ENCODE data around the gene LYZL6. TPM values are rescaled to one million over a fixed set of nuclear protein-coding genes. Genes with fewer than 3 reads are reported as not detected.

LYZL6 gene
- total RNA-seq, 4 donors from 2014 or later: not detected

- H3K36me3 ChIP-seq: no peaks in the 10 kb centered on the region
- H3K27me3 ChIP-seq: no peaks in the 10 kb centered on the region
- WGBS, 2 donors: 78 to 81% methylated on average over 14 of the region's 14 CpGs
- H3K4me1 ChIP-seq: no peaks in the 10 kb centered on the region
- TF ChIP-seq EP300 (IDR thresholded peaks at IDR 0.05): no peak
- TF ChIP-seq POLR2A (IDR thresholded peaks at IDR 0.05): no peak
- no peak overlapping the region for H3K4me3 ChIP-seq
- DNase-seq (ENCODE audit: low spot score in 2 of 2): no peak
- no peaks in the 10 kb centered on the region for H3K9me3 ChIP-seq
- no peak overlapping the region for H3K27ac ChIP-seq
Measured at GRCh38 chr17:35895636-35896587, 47.6 kb downstream of the LYZL6 start.

GRCh38 chr17:35894206-35894605 lies 49.3 kb downstream of the LYZL6 start:
- Histone ChIP-seq H3K27ac (no peak overlapping the region), H3K4me1 (peaks cover 0 to 9% (median 0%) of the 10 kb centered on the region in 4 donors), H3K36me3 (no peaks in the 10 kb centered on the region), H3K4me3 (no peak overlapping the region), H3K27me3 (no peaks in the 10 kb centered on the region), H3K9me3 (no peaks in the 10 kb centered on the region)
- WGBS, 2 donors: 88 to 94% methylated on average over 7 of the region's 7 CpGs
- TF ChIP-seq POLR2A (IDR thresholded peaks at IDR 0.05) (no peak), EP300 (IDR thresholded peaks at IDR 0.05) (no peak), CTCF (IDR thresholded peaks at IDR 0.05) (no peak)
- no peak for DNase-seq (ENCODE audit: low spot score in 2 of 2)

- 84 to 97% methylated on average over 4 of the region's 4 CpGs for WGBS, 2 donors
- Histone ChIP-seq H3K27ac (no peak overlapping the region), H3K4me3 (no peak overlapping the region), H3K27me3 (no peaks in the 10 kb centered on the region), H3K36me3 (no peaks in the 10 kb centered on the region), H3K9me3 (no peaks in the 10 kb centered on the region), H3K4me1 (peaks cover 0 to 9% (median 0%) of the 10 kb centered on the region in 4 donors)
- TF ChIP-seq CTCF (IDR thresholded peaks at IDR 0.05): no peak
- no peak for TF ChIP-seq EP300 (IDR thresholded peaks at IDR 0.05)
- no peak for TF ChIP-seq POLR2A (IDR thresholded peaks at IDR 0.05)
- no peak for DNase-seq (ENCODE audit: low spot score in 2 of 2)
Measured at GRCh38 chr17:35893751-35894150, 49.8 kb downstream of the LYZL6 start.

- H3K27ac ChIP-seq: no peak overlapping the region
- no peaks in the 10 kb centered on the region for H3K9me3 ChIP-seq
- H3K4me3 ChIP-seq: no peak overlapping the region
- 44 to 52% methylated on average over 6 of the region's 6 CpGs for WGBS, 2 donors
- TF ChIP-seq CTCF (IDR thresholded peaks at IDR 0.05) (no peak), EP300 (IDR thresholded peaks at IDR 0.05) (no peak), POLR2A (IDR thresholded peaks at IDR 0.05) (no peak)
- no peak for DNase-seq (ENCODE audit: low spot score in 2 of 2)
- H3K4me1 ChIP-seq: peaks cover 0 to 9% (median 0%) of the 10 kb centered on the region in 4 donors
- no peaks in the 10 kb centered on the region for H3K27me3 ChIP-seq
- no peaks in the 10 kb centered on the region for H3K36me3 ChIP-seq
Measured at GRCh38 chr17:35892091-35893035, 51.1 kb downstream of the LYZL6 start.

- Histone ChIP-seq H3K27me3 (no peaks in the 10 kb centered on the region), H3K27ac (no peak overlapping the region), H3K36me3 (no peaks in the 10 kb centered on the region), H3K9me3 (no peaks in the 10 kb centered on the region), H3K4me3 (no peak overlapping the region), H3K4me1 (peaks cover 0 to 9% (median 0%) of the 10 kb centered on the region in 4 donors)
- DNase-seq (ENCODE audit: low spot score in 2 of 2): no peak
- TF ChIP-seq POLR2A (IDR thresholded peaks at IDR 0.05) (no peak), EP300 (IDR thresholded peaks at IDR 0.05) (no peak), CTCF (IDR thresholded peaks at IDR 0.05) (no peak)
- 83 to 91% methylated on average over 4 of the region's 4 CpGs for WGBS, 2 donors
Measured at GRCh38 chr17:35891269-35891668, 52.2 kb downstream of the LYZL6 start.

Data from tibial nerve (tissue), 4 donors.